Nephron progenitor cell (in vitro differentiated cells): ENCODE data around the gene PPP1R3D.

ENCODE experiments used
- DNase-seq: peaks from one replicate; pipeline ENCODE4 v3.0.0; 2021
- H3K27ac Mint-ChIP-seq: 2 replicates; pipeline ENCODE4 v1.8.0; 2021; ENCODE audit warnings: mild to moderate bottlenecking, moderate library complexity, mixed read lengths
- H3K27me3 Mint-ChIP-seq: 2 replicates; pipeline ENCODE4 v1.8.0; 2021; ENCODE audit warnings: mild to moderate bottlenecking, low read depth, mixed read lengths; ENCODE audit not compliant: poor library complexity
- H3K36me3 Mint-ChIP-seq: 2 replicates; pipeline ENCODE4 v1.8.0; 2021; ENCODE audit warnings: low read depth, mixed read lengths
- H3K4me1 Mint-ChIP-seq: 2 replicates; pipeline ENCODE4 v1.8.0; 2021; ENCODE audit warnings: mixed read lengths
- H3K4me3 Mint-ChIP-seq: 2 replicates; pipeline ENCODE4 v1.8.0; 2021; ENCODE audit warnings: mild to moderate bottlenecking, moderate library complexity, mixed read lengths
- H3K9me3 Mint-ChIP-seq: 2 replicates; pipeline ENCODE4 v1.8.0; 2021; ENCODE audit warnings: mild to moderate bottlenecking, moderate library complexity, mixed read lengths
- TF ChIP-seq, protein P1 (sequence below): fragments of 200-600 bp; sonication (generic); IDR thresholded peaks from 2 replicates; pipeline ENCODE4 v1.5.0; 2021; ENCODE audit warnings: antibody characterized with exemption

The PPP1R3D gene

DNA sequence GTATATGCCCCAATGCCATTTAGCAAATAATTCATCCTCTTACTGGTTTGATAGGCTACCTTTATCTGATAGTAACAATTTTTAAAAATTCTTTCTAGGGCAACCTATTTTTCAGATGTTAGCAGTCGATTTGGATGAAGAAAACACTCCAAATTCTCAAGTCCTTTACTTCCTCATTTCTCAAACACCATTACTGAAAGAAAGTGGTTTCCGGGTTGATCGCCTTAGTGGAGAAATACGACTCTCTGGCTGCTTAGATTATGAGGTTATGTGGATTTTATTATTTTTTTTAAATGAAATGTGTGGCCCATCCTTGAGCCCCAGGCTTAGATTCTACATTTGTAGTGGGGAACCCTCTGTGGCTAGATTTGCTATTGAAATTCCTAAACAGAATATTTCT, 44.4 kb upstream of the PPP1R3D start:
- no peak overlapping the region for H3K4me3 Mint-ChIP-seq
- no peak for DNase-seq

GRCh38 chr20:59983076-59983475, 43.0 kb upstream of the PPP1R3D start:
- Mint-ChIP-seq H3K4me3 (no peak overlapping the region), H3K9me3 (peaks cover 4% of the 10 kb centered on the region), H3K4me1 (peaks cover 5% of the 10 kb centered on the region), H3K27ac (no peak overlapping the region), H3K27me3 (peaks cover 4% of the 10 kb centered on the region), H3K36me3 (no peaks in the 10 kb centered on the region)
- DNase-seq: no peak
- TF ChIP-seq, protein P1, sequence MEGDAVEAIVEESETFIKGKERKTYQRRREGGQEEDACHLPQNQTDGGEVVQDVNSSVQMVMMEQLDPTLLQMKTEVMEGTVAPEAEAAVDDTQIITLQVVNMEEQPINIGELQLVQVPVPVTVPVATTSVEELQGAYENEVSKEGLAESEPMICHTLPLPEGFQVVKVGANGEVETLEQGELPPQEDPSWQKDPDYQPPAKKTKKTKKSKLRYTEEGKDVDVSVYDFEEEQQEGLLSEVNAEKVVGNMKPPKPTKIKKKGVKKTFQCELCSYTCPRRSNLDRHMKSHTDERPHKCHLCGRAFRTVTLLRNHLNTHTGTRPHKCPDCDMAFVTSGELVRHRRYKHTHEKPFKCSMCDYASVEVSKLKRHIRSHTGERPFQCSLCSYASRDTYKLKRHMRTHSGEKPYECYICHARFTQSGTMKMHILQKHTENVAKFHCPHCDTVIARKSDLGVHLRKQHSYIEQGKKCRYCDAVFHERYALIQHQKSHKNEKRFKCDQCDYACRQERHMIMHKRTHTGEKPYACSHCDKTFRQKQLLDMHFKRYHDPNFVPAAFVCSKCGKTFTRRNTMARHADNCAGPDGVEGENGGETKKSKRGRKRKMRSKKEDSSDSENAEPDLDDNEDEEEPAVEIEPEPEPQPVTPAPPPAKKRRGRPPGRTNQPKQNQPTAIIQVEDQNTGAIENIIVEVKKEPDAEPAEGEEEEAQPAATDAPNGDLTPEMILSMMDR: no peak

More for the DNA sequence above, 44.4 kb upstream of the PPP1R3D start:
- peaks cover 5% of the 10 kb centered on the region for H3K4me1 Mint-ChIP-seq
- no peaks in the 10 kb centered on the region for H3K36me3 Mint-ChIP-seq
- no peaks in the 10 kb centered on the region for H3K9me3 Mint-ChIP-seq
- H3K27me3 Mint-ChIP-seq: peaks cover 4% of the 10 kb centered on the region
- TF ChIP-seq, protein P1: no peak
- no peak overlapping the region for H3K27ac Mint-ChIP-seq

GRCh38 chr20:59977086-59977485, 37.0 kb upstream of the PPP1R3D start:
- Mint-ChIP-seq H3K27me3 (no peaks in the 10 kb centered on the region), H3K4me1 (peaks cover 18% of the 10 kb centered on the region), H3K27ac (peak overlapping the region; percentile 46), H3K9me3 (peaks cover 4% of the 10 kb centered on the region), H3K4me3 (no peak overlapping the region), H3K36me3 (no peaks in the 10 kb centered on the region)
- no peak for DNase-seq
- TF ChIP-seq, protein P1: no peak

- TF ChIP-seq, protein P1: no peak
- Mint-ChIP-seq H3K27ac (peak overlapping the region; percentile 46), H3K9me3 (peaks cover 4% of the 10 kb centered on the region), H3K36me3 (no peaks in the 10 kb centered on the region), H3K27me3 (no peaks in the 10 kb centered on the region), H3K4me3 (no peak overlapping the region), H3K4me1 (peaks cover 18% of the 10 kb centered on the region)
- DNase-seq: no peak
Measured at GRCh38 chr20:59976156-59976782, 36.2 kb upstream of the PPP1R3D start.

- H3K36me3 Mint-ChIP-seq: no peaks in the 10 kb centered on the region
- TF ChIP-seq, protein P1: no peak
- peaks cover 5% of the 10 kb centered on the region for H3K27me3 Mint-ChIP-seq
- DNase-seq: no peak
- H3K4me3 Mint-ChIP-seq: no peak overlapping the region
- H3K27ac Mint-ChIP-seq: no peak overlapping the region
- no peaks in the 10 kb centered on the region for H3K9me3 Mint-ChIP-seq
- H3K4me1 Mint-ChIP-seq: peaks cover 18% of the 10 kb centered on the region
Measured at GRCh38 chr20:59972037-59972801, 32.1 kb upstream of the PPP1R3D start.
